SK-N-SH (cell line): Measurements from ENCODE around the gene SCAND1. TPM values are rescaled to one million over a fixed set of nuclear protein-coding genes. Genes with fewer than 3 reads are reported as not detected.

Experiments used
- CTCF ChIA-PET: fragments of 300-600, 350-600 bp; formaldehyde crosslinking; extraction: SDS; loops from one replicate; lab custom pipeline; 2021; lab: Yijun Ruan, JAX
- POLR2A ChIA-PET: fragments of 350-600 bp; sonication (Branson Sonifier 250); formaldehyde crosslinking; extraction: SDS; loops from one replicate; lab custom pipeline; 2020; ENCODE audit warnings: antibody characterized with exemption, inconsistent platforms; lab: Yijun Ruan, JAX
- DNase-seq: peaks from one replicate; pipeline ENCODE4 v3.0.0; 2012
- H2AFZ ChIP-seq: fragments of 200-600 bp; sonication (generic); 2 replicates; pipeline ENCODE4 v1.8.1; 2016; ENCODE audit warnings: antibody characterized with exemption, mild to moderate bottlenecking, low read depth
- H3F3A ChIP-seq: fragments of 200-600 bp; sonication (generic); replicated peaks from 2 replicates; pipeline ENCODE3; 2016; ENCODE audit warnings: antibody characterized with exemption, mild to moderate bottlenecking; ENCODE audit not compliant: insufficient read depth
- H3K27ac ChIP-seq, 2 experiments: fragments of 200-500 bp in 1 of 2; fragments of 200-600 bp in 1 of 2; sonication (Bioruptor generic) in 1 of 2; sonication (generic), shearing (Covaris generic) in 1 of 2; 2 replicates each; pipeline versions ENCODE4 v1.5.1 to v1.6.1; 2014 to 2016; ENCODE audit warnings: low read depth in 2 of 2, inconsistent platforms in 1 of 2, low read length in 1 of 2, mild to moderate bottlenecking in 1 of 2, mixed read lengths in 1 of 2
- H3K27me3 ChIP-seq: fragments of 200-600 bp; sonication (generic), shearing (Covaris generic); 2 replicates; pipeline ENCODE4 v1.6.1; 2016; ENCODE audit warnings: mixed run types; ENCODE audit not compliant: insufficient read depth
- H3K36me3 ChIP-seq, 2 experiments: fragments of 200-500 bp in 1 of 2; fragments of 200-600 bp in 1 of 2; sonication (Bioruptor generic) in 1 of 2; sonication (generic) in 1 of 2; replicated peaks in 1 of 2; 2 replicates each; pipeline versions ENCODE3 to v1.5.1; 2014 to 2016; ENCODE audit warnings: low read length in 1 of 2, mild to moderate bottlenecking in 1 of 2; ENCODE audit not compliant: insufficient read depth in 2 of 2, control insufficient read depth in 1 of 2
- H3K4me1 ChIP-seq, 2 experiments: fragments of 200-500 bp in 1 of 2; fragments of 200-600 bp in 1 of 2; sonication (Bioruptor generic) in 1 of 2; sonication (generic), shearing (Covaris generic) in 1 of 2; 2 replicates each; pipeline versions ENCODE4 v1.5.1 to v1.6.1; 2014 to 2016; ENCODE audit warnings: low read depth in 1 of 2, low read length in 1 of 2, mixed run types in 1 of 2; ENCODE audit not compliant: insufficient read depth in 2 of 2, control insufficient read depth in 1 of 2
- H3K4me2 ChIP-seq: fragments of 200-600 bp; sonication (generic), shearing (Covaris generic); 2 replicates; pipeline ENCODE4 v1.6.1; 2017; ENCODE audit warnings: mixed run types
- H3K4me3 ChIP-seq, 2 experiments: fragments of 200-500 bp in 1 of 2; fragments of 200-600 bp in 1 of 2; sonication (Bioruptor generic) in 1 of 2; sonication (generic), shearing (Covaris generic) in 1 of 2; 2 replicates each; pipeline versions ENCODE4 v1.5.1 to v1.8.1; 2014 to 2016; ENCODE audit warnings: low read depth in 2 of 2, inconsistent platforms in 1 of 2, low read length in 1 of 2, mild to moderate bottlenecking in 1 of 2, mixed read lengths in 1 of 2, moderate library complexity in 1 of 2
- H3K79me2 ChIP-seq: fragments of 200-600 bp; sonication (generic); 2 replicates; pipeline ENCODE4 v1.8.1; 2017; ENCODE audit warnings: mild to moderate bottlenecking; ENCODE audit not compliant: insufficient read depth
- H3K9ac ChIP-seq: fragments of 200-600 bp; sonication (generic); 2 replicates; pipeline ENCODE4 v1.6.1; 2017; ENCODE audit warnings: mixed run types
- H3K9me2 ChIP-seq: fragments of 200-600 bp; sonication (generic); 2 replicates; pipeline ENCODE4 v1.6.1; 2017; ENCODE audit warnings: mixed run types
- H3K9me3 ChIP-seq: fragments of 200-600 bp; sonication (generic); 2 replicates; pipeline ENCODE4 v1.6.1; 2017; ENCODE audit warnings: mixed run types, mild to moderate bottlenecking, moderate library complexity
- H4K20me1 ChIP-seq: fragments of 200-600 bp; sonication (generic); 2 replicates; pipeline ENCODE4 v1.6.1; 2017; ENCODE audit warnings: mild to moderate bottlenecking, mixed run types; ENCODE audit not compliant: insufficient read depth
- CTCF ChIP-seq: fragments of 200-600 bp; sonication (generic); IDR thresholded peaks from 2 replicates; pipeline ENCODE4 v1.6.1; 2017; ENCODE audit warnings: antibody characterized with exemption, mild to moderate bottlenecking, moderate library complexity
- ELF1 ChIP-seq: IDR thresholded peaks from 2 replicates; pipeline ENCODE4 v1.4.0; 2012
- EP300 ChIP-seq, 2 experiments: IDR thresholded peaks; 2 replicates each; pipeline versions ENCODE4 v1.4.0 to v1.6.1; 2012; ENCODE audit warnings: borderline replicate concordance in 1 of 2, low read depth in 1 of 2, low read length in 1 of 2
- EZH2phosphoT487 ChIP-seq: fragments of 200-600 bp; sonication (generic); IDR thresholded peaks from 2 replicates; pipeline ENCODE4 v1.6.1; 2017; ENCODE audit warnings: low read depth, mixed run types, mild to moderate bottlenecking, antibody characterized with exemption, moderate library complexity, borderline replicate concordance
- FOXJ3 ChIP-seq: sonication (generic); formaldehyde crosslinking; IDR thresholded peaks from 2 replicates; pipeline ENCODE4 v1.5.1; 2020; ENCODE audit warnings: mild to moderate bottlenecking, missing genetic modification reagents
- GATA2 ChIP-seq: sonication (generic); formaldehyde crosslinking; IDR thresholded peaks from 2 replicates; pipeline ENCODE4 v1.5.0; 2020; ENCODE audit warnings: mild to moderate bottlenecking, missing genetic modification reagents
- JUND ChIP-seq: IDR thresholded peaks from 2 replicates; pipeline ENCODE4 v1.4.0; 2012
- MEF2A ChIP-seq: IDR thresholded peaks from 2 replicates; pipeline ENCODE4 v1.4.0; 2012; ENCODE audit warnings: low read depth, borderline replicate concordance
- NRF1 ChIP-seq: IDR thresholded peaks from 2 replicates; pipeline ENCODE4 v1.6.1; 2012; ENCODE audit warnings: low read depth, mild to moderate bottlenecking, low read length
- POLR2AphosphoS5 ChIP-seq: IDR thresholded peaks from 2 replicates; pipeline ENCODE4 v1.6.1; 2012; ENCODE audit warnings: low read depth, low read length
- RCOR1 ChIP-seq: fragments of 150-350 bp; IDR thresholded peaks from 2 replicates; pipeline ENCODE4 v1.6.1; 2017; ENCODE audit warnings: antibody characterized with exemption, low read length
- RFX5 ChIP-seq: IDR thresholded peaks from 2 replicates; pipeline ENCODE4 v1.6.1; 2012; ENCODE audit warnings: mild to moderate bottlenecking, improper control_type of control experiment, low read length
- RXRA ChIP-seq: IDR thresholded peaks from 2 replicates; pipeline ENCODE4 v1.4.0; 2012; ENCODE audit warnings: low read depth, mild to moderate bottlenecking, borderline replicate concordance
- SIN3A ChIP-seq: IDR thresholded peaks from 2 replicates; pipeline ENCODE4 v1.6.1; 2012; ENCODE audit warnings: low read depth, mild to moderate bottlenecking, low read length, moderate library complexity, borderline replicate concordance
- TCF12 ChIP-seq: IDR thresholded peaks from 2 replicates; pipeline ENCODE4 v1.4.0; 2012
- USF2 ChIP-seq: fragments of 150-350 bp; IDR thresholded peaks from 2 replicates; pipeline ENCODE4 v1.6.1; 2017; ENCODE audit warnings: antibody characterized with exemption, low read length, low read depth, borderline replicate concordance
- YY1 ChIP-seq: IDR thresholded peaks from 2 replicates; pipeline ENCODE4 v1.4.0; 2012; ENCODE audit warnings: low read depth, mild to moderate bottlenecking
- WGBS: methylation state at CpG from one replicate; pipeline ENCODE4 v1.1.6; 2017; ENCODE audit warnings: low lambda C conversion rate; 5-methylcytosine and 5-hydroxymethylcytosine counted together
- polyA plus RNA-seq, 3 experiments: library from polyadenylated mRNA; depleted of rRNA; stranded (reverse); fragments of >200 nt; gene quantifications; 2 replicates each; pipeline ENCODE4 v1.2.3, GENCODE V29; 2012
- TF ChIP-seq, protein P1 (sequence below): IDR thresholded peaks from 2 replicates; pipeline ENCODE4 v1.6.1; 2012; ENCODE audit warnings: mild to moderate bottlenecking, low read depth, low read length, moderate library complexity
- TF ChIP-seq, protein P2 (sequence below): IDR thresholded peaks from 2 replicates; pipeline ENCODE4 v1.4.0; 2012; ENCODE audit warnings: low read depth

SCAND1 gene
- polyA plus RNA-seq, 1 of the 3 experiments (the other 2 are of a cell fraction), result 44.1 TPM

DNA sequence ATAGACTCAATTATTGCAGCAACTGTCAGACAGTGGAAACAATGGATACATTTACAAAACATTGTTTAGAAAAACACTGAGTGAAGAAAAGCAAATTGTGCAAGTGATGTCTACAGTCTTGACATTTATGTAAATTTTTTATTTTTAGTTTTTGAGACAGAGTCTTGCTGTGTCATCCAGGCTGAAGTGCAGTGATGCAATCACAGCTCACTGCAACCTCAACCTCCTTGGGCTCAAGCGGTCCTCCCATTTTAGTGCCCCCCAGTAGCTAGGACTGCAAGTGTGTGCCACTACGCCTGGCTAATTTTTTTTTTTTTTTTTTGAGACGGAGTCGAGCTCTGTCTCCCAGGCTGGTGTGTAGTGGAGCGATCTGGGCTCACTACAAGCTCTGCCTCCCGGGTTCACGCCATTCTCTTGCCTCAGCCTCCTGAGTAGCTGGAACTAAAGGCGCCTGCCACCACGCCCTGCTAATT is 23.8 kb upstream of the SCAND1 start:
- CTCF ChIA-PET, result interaction anchor here (0.9 to 1.3 kb wide), 3 partner anchors 13 to 17 kb away, joined by 3 to 5 read pairs (median 3); no protein-coding TSS in a partner anchor
- H3K4me3 ChIP-seq, result no peak overlapping the region
- TF ChIP-seq SIN3A (no peak), NRF1 (no peak), EZH2phosphoT487 (no peak), CTCF (no peak), ELF1 (no peak), EP300 (IDR thresholded peaks at IDR 0.05; ENCODE audit: borderline replicate concordance in 1 of 2, low read depth in 1 of 2, low read length in 1 of 2) (no peak), JUND (no peak), RFX5 (no peak)
- TF ChIP-seq, protein P1, sequence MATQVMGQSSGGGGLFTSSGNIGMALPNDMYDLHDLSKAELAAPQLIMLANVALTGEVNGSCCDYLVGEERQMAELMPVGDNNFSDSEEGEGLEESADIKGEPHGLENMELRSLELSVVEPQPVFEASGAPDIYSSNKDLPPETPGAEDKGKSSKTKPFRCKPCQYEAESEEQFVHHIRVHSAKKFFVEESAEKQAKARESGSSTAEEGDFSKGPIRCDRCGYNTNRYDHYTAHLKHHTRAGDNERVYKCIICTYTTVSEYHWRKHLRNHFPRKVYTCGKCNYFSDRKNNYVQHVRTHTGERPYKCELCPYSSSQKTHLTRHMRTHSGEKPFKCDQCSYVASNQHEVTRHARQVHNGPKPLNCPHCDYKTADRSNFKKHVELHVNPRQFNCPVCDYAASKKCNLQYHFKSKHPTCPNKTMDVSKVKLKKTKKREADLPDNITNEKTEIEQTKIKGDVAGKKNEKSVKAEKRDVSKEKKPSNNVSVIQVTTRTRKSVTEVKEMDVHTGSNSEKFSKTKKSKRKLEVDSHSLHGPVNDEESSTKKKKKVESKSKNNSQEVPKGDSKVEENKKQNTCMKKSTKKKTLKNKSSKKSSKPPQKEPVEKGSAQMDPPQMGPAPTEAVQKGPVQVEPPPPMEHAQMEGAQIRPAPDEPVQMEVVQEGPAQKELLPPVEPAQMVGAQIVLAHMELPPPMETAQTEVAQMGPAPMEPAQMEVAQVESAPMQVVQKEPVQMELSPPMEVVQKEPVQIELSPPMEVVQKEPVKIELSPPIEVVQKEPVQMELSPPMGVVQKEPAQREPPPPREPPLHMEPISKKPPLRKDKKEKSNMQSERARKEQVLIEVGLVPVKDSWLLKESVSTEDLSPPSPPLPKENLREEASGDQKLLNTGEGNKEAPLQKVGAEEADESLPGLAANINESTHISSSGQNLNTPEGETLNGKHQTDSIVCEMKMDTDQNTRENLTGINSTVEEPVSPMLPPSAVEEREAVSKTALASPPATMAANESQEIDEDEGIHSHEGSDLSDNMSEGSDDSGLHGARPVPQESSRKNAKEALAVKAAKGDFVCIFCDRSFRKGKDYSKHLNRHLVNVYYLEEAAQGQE, result no peak
- TF ChIP-seq, all 33 proteins: peak for 0
- H3K9me2 ChIP-seq, result no peaks in the 10 kb centered on the region
- H3K27ac ChIP-seq, result no peak overlapping the region
- H3K79me2 ChIP-seq, result no peaks in the 10 kb centered on the region
- no peak for DNase-seq
- POLR2A ChIA-PET, result no interaction called here
- H3K36me3 ChIP-seq, result no peaks in the 10 kb centered on the region
- WGBS, result 79% methylated on average over 9 of the region's 9 CpGs
- no peaks in the 10 kb centered on the region for H3K27me3 ChIP-seq
- no peaks in the 10 kb centered on the region for H3K4me1 ChIP-seq
- no peaks in the 10 kb centered on the region for H4K20me1 ChIP-seq
- H3K9ac ChIP-seq, result no peak overlapping the region
- H2AFZ ChIP-seq, result no peak overlapping the region
- H3F3A ChIP-seq, result no peaks in the 10 kb centered on the region
- H3K9me3 ChIP-seq, result no peaks in the 10 kb centered on the region
- no peak overlapping the region for H3K4me2 ChIP-seq

DNA sequence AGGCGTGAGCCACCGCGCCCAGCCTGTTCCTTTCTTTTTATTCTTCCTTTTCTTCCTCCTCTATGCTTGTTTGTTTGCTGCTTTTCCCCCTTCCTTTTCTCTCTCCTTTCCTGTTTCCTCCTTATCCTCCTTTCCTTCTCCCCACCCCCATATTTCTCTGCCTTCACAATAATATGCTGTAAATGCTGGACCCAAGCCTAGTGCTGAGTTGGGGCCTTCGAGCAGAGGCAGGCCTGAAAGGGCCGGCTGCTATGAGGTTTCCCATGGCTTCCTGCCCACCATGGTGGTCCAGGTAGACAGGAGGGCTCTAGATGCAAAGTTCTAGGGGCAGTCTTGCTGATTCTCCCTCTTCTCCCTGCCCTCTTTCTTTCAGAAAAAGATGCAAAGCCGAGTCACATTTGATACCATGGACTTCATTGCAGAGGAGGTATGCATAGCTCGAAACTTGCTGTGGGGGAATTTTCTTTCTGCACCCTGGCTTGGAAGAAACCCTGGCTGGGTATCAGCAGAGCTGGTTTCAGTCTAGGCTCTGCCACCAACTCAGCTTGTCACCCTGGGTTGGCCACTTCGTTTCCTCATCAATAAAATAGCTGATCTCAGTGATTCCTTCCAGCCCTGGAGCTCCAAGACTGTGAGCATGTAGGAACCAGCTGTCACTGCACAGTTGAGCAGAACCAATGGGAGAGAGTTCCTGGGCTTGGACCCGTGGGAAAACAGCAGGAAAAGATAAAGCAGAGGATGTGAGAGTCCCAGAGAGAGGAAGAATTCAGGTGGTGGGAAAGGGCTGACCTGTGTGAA is 21.5 kb upstream of the SCAND1 start:
- Histone ChIP-seq H3K9me3 (no peaks in the 10 kb centered on the region), H3K27me3 (no peaks in the 10 kb centered on the region), H3K9me2 (no peaks in the 10 kb centered on the region), H3K27ac (no peak overlapping the region), H3K4me3 (no peak overlapping the region), H3K36me3 (no peaks in the 10 kb centered on the region), H3K4me1 (peaks cover 0 to 2% of the 10 kb centered on the region in 2 experiments; a peak in 1 of 4 replicates), H3K4me2 (no peak overlapping the region), H3K9ac (no peak overlapping the region), H3F3A (no peaks in the 10 kb centered on the region), H2AFZ (no peak overlapping the region), H3K79me2 (no peaks in the 10 kb centered on the region), H4K20me1 (no peaks in the 10 kb centered on the region)
- ChIA-PET POLR2A (no interaction called here), CTCF (interaction anchor here (1.1 to 2.2 kb wide), 4 partner anchors 15 to 163 kb away, joined by 3 to 11 read pairs (median 7); partner anchors contain the start of gene SCAND1)
- no peak for TF ChIP-seq NRF1
- TF ChIP-seq MEF2A, result no peak
- no peak for TF ChIP-seq POLR2AphosphoS5
- TF ChIP-seq USF2, result no peak
- no peak for TF ChIP-seq FOXJ3 (CRISPR knock-in tag)
- no peak for TF ChIP-seq YY1
- TF ChIP-seq RCOR1, result no peak
- no peak for TF ChIP-seq TCF12
- no peak for TF ChIP-seq GATA2 (CRISPR knock-in tag)
- TF ChIP-seq RXRA, result no peak
- no peak for TF ChIP-seq EZH2phosphoT487
- TF ChIP-seq, protein P2, sequence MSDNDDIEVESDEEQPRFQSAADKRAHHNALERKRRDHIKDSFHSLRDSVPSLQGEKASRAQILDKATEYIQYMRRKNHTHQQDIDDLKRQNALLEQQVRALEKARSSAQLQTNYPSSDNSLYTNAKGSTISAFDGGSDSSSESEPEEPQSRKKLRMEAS, result no peak
- WGBS, result 73% methylated on average over 9 of the region's 9 CpGs
- no peak for DNase-seq
